B cell (primary cell): ENCODE data around the gene PREP. TPM values are rescaled to one million over a fixed set of nuclear protein-coding genes. Genes with fewer than 3 reads are reported as not detected.

Experiments
- ATAC-seq: fragments of 200-7000 bp; cut with Tn5 transposase; one replicate; pipeline ENCODE4 v1.10.0; 2021; ENCODE audit warnings: low read depth, mild to moderate bottlenecking, moderate number of reproducible peaks, moderate library complexity
- CTCF ChIA-PET: fragments of 350-600 bp; sonication (Branson Sonifier 250); formaldehyde crosslinking; loops from one replicate; lab custom pipeline; 2021; ENCODE audit warnings: antibody characterized with exemption, inconsistent platforms; lab: Charles Lee
- POLR2A ChIA-PET: fragments of 350-600 bp; sonication (Branson Sonifier 250); formaldehyde crosslinking; loops from one replicate; lab custom pipeline; 2021; ENCODE audit warnings: antibody characterized with exemption; lab: Charles Lee
- DNase-seq: peaks from one replicate; pipeline ENCODE4 v3.0.0; 2013
- H2AFZ ChIP-seq: 2 replicates; pipeline ENCODE4 v1.6.1; 2012; ENCODE audit warnings: mild to moderate bottlenecking, low read depth, low read length; ENCODE audit not compliant: insufficient read depth, poor library complexity, severe bottlenecking
- H3K27ac ChIP-seq, 2 donors: 1 replicate in 1 of 2; 2 replicates in 1 of 2; pipeline ENCODE4 v1.5.1; 2012 to 2013; ENCODE audit warnings: low read length in 2 of 2, mild to moderate bottlenecking in 2 of 2, moderate library complexity in 1 of 2
- H3K27me3 ChIP-seq, 4 experiments: fragments of 200-600 bp in 1 of 4; sonication (generic) in 1 of 4; replicated peaks in 1 of 4; 1 replicate in 2 of 4; 2 replicates in 2 of 4; pipeline versions ENCODE4 v1.6.1 to v1.7.0; 2013 to 2016; ENCODE audit warnings: low read length in 3 of 4, mild to moderate bottlenecking in 2 of 4, mixed read lengths in 1 of 4, moderate library complexity in 1 of 4; ENCODE audit not compliant: insufficient read depth in 4 of 4, control insufficient read depth in 3 of 4; ENCODE audit errors: control extremely low read depth in 1 of 4
- H3K36me3 ChIP-seq, 2 experiments: replicated peaks in 1 of 2; 1 replicate in 1 of 2; 2 replicates in 1 of 2; pipeline versions ENCODE4 v1.6.1 to v1.7.1; 2013; ENCODE audit warnings: low read length in 1 of 2; ENCODE audit not compliant: insufficient read depth in 2 of 2, control insufficient read depth in 1 of 2; ENCODE audit errors: control extremely low read depth in 1 of 2, extremely low read depth in 1 of 2
- H3K4me1 ChIP-seq, 2 donors: fragments of 200-600 bp in 1 of 2; sonication (generic) in 1 of 2; 1 replicate in 1 of 2; 2 replicates in 1 of 2; pipeline versions ENCODE4 v1.5.1 to v1.6.1; 2013 to 2017; ENCODE audit warnings: low read length in 2 of 2; ENCODE audit not compliant: control insufficient read depth in 2 of 2, insufficient read depth in 2 of 2
- H3K4me2 ChIP-seq: replicated peaks from 2 replicates; pipeline ENCODE3; 2012; ENCODE audit warnings: mild to moderate bottlenecking, low read depth, low read length; ENCODE audit not compliant: poor library complexity, severe bottlenecking
- H3K4me3 ChIP-seq, 5 experiments: fragments of 200-600 bp in 1 of 5; sonication (generic) in 1 of 5; 1 replicate in 3 of 5; 2 replicates in 2 of 5; pipeline versions ENCODE4 v1.5.1 to v1.7.0; 2011 to 2016; ENCODE audit warnings: low read length in 4 of 5, mild to moderate bottlenecking in 4 of 5, low read depth in 2 of 5, control low read depth in 1 of 5, moderate library complexity in 1 of 5; ENCODE audit not compliant: insufficient read depth in 1 of 5; ENCODE audit errors: control extremely low read depth in 1 of 5, extremely low read depth in 1 of 5
- H3K79me2 ChIP-seq: fragments of 200-600 bp; sonication (generic); one replicate; pipeline ENCODE4 v1.6.0; 2016; ENCODE audit warnings: low read length; ENCODE audit not compliant: control insufficient read depth, insufficient read depth
- H3K9ac ChIP-seq: fragments of 200-600 bp; sonication (generic); 2 replicates; pipeline ENCODE4 v1.6.1; 2017; ENCODE audit warnings: mild to moderate bottlenecking, low read length, moderate library complexity
- H3K9me3 ChIP-seq, 3 donors: one replicate each; pipeline versions ENCODE4 v1.6.1 to v1.7.1; 2013; ENCODE audit warnings: low read length in 2 of 3; ENCODE audit not compliant: control insufficient read depth in 2 of 3, insufficient read depth in 1 of 3; ENCODE audit errors: control extremely low read depth in 1 of 3
- H4K20me1 ChIP-seq: 2 replicates; pipeline ENCODE4 v1.6.0; 2012; ENCODE audit warnings: mild to moderate bottlenecking, low read length; ENCODE audit not compliant: insufficient read depth, control insufficient read depth, poor library complexity, severe bottlenecking
- H3K27ac Mint-ChIP-seq: one replicate; pipeline ENCODE4 v1.8.0; 2021; ENCODE audit warnings: mixed read lengths
- H3K27me3 Mint-ChIP-seq: one replicate; pipeline ENCODE4 v1.8.0; 2021; ENCODE audit warnings: mixed read lengths
- H3K4me1 Mint-ChIP-seq: one replicate; pipeline ENCODE4 v1.8.0; 2021; ENCODE audit warnings: mixed read lengths
- H3K4me3 Mint-ChIP-seq: one replicate; pipeline ENCODE4 v1.8.0; 2021; ENCODE audit warnings: mixed read lengths
- H3K9me3 Mint-ChIP-seq: one replicate; pipeline ENCODE4 v1.8.0; 2022; ENCODE audit warnings: mixed read lengths; ENCODE audit not compliant: insufficient read depth
- CTCF ChIP-seq: fragments of 200-600 bp; IDR thresholded peaks from one replicate; pipeline ENCODE4 v1.8.0; 2022; ENCODE audit warnings: antibody characterized with exemption, mild to moderate bottlenecking
- EZH2 ChIP-seq: IDR thresholded peaks from 2 replicates; pipeline ENCODE4 v1.6.1; 2012; ENCODE audit warnings: borderline replicate concordance, low read depth, mild to moderate bottlenecking, moderate library complexity, low read length; ENCODE audit not compliant: insufficient read depth, poor library complexity, severe bottlenecking
- WGBS: methylation state at CpG from one replicate; pipeline ENCODE4 v1.1.5; 2013; ENCODE audit warnings: missing lambda C conversion rate; ENCODE audit not compliant: insufficient coverage; 5-methylcytosine and 5-hydroxymethylcytosine counted together
- intact Hi-C: fragments of 100-400 bp; cut with micrococcal nuclease; formaldehyde crosslinking; loops from one replicate; pipeline ENCODE4 v1.10.0; 2022
- polyA plus RNA-seq: library from polyadenylated mRNA; depleted of rRNA; stranded (reverse); fragments of >200 nt; gene quantifications from 2 replicates; pipeline ENCODE4 v1.2.3, GENCODE V29; 2012
- total RNA-seq, 2 donors: library from RNA; stranded (reverse); fragments of 120-200 nt in 1 of 2; gene quantifications; 1 replicate in 1 of 2; 2 replicates in 1 of 2; pipeline versions ENCODE4 v1.2.3 to v1.2.4, GENCODE V29; 2013 to 2022

PREP gene
- total and polyA plus RNA-seq, 2 donors (not counting 1 experiment from before 2014, with no cell fraction given), result 12.2 to 27.0 TPM

GRCh38 chr6:105336986-105337385 lies 65.9 kb downstream of the PREP start:
- H3K4me3 ChIP-seq, result no peak overlapping the region
- ChIA-PET CTCF (no interaction called here), POLR2A (no interaction called here)
- Mint-ChIP-seq H3K4me3 (no peak overlapping the region), H3K27me3 (no peaks in the 10 kb centered on the region), H3K27ac (no peak overlapping the region), H3K9me3 (no peaks in the 10 kb centered on the region), H3K4me1 (no peaks in the 10 kb centered on the region)
- ATAC-seq (no peak), DNase-seq (no peak)
- H4K20me1 ChIP-seq, result no peaks in the 10 kb centered on the region
- peaks cover 0 to 7% (median 0%) of the 10 kb centered on the region in 3 donors for H3K9me3 ChIP-seq
- intact Hi-C loops, result no loop called here
- H2AFZ ChIP-seq, result no peak overlapping the region
- no peaks in the 10 kb centered on the region for H3K27me3 ChIP-seq
- no peaks in the 10 kb centered on the region for H3K4me1 ChIP-seq
- H3K9ac ChIP-seq, result no peak overlapping the region
- H3K4me2 ChIP-seq, result no peak overlapping the region
- no peak overlapping the region for H3K27ac ChIP-seq
- peaks cover 2 to 26% of the 10 kb centered on the region in 2 experiments for H3K36me3 ChIP-seq
- TF ChIP-seq CTCF, result no peak
- no peak for TF ChIP-seq EZH2
- no peaks in the 10 kb centered on the region for H3K79me2 ChIP-seq
- 100% methylated on average over 2 of the region's 2 CpGs for WGBS

- DNase-seq (no peak), ATAC-seq (no peak)
- no peak overlapping the region for H3K27ac ChIP-seq
- CTCF ChIA-PET, result no interaction called here
- Mint-ChIP-seq H3K9me3 (no peaks in the 10 kb centered on the region), H3K27me3 (no peaks in the 10 kb centered on the region), H3K27ac (no peak overlapping the region), H3K4me1 (no peaks in the 10 kb centered on the region), H3K4me3 (no peak overlapping the region)
- H3K27me3 ChIP-seq, result no peaks in the 10 kb centered on the region
- H3K36me3 ChIP-seq, result peaks cover 8 to 60% of the 10 kb centered on the region in 2 experiments
- WGBS, result 95% methylated on average over 4 of the region's 4 CpGs
- no peaks in the 10 kb centered on the region for H3K9me3 ChIP-seq
- H3K4me3 ChIP-seq, result no peak overlapping the region
- TF ChIP-seq EZH2 (no peak), CTCF (no peak)
- no peak overlapping the region for H3K4me2 ChIP-seq
- H3K9ac ChIP-seq, result no peak overlapping the region
- POLR2A ChIA-PET, result no interaction called here
- no peaks in the 10 kb centered on the region for H3K4me1 ChIP-seq
- no peaks in the 10 kb centered on the region for H3K79me2 ChIP-seq
- intact Hi-C loops, result no loop called here
- H4K20me1 ChIP-seq, result no peaks in the 10 kb centered on the region
- no peak overlapping the region for H2AFZ ChIP-seq
Measured at GRCh38 chr6:105332576-105332975, 70.3 kb downstream of the PREP start.
